Measurements from ENCODE around the gene RAD1.

Gene RAD1

DNA sequence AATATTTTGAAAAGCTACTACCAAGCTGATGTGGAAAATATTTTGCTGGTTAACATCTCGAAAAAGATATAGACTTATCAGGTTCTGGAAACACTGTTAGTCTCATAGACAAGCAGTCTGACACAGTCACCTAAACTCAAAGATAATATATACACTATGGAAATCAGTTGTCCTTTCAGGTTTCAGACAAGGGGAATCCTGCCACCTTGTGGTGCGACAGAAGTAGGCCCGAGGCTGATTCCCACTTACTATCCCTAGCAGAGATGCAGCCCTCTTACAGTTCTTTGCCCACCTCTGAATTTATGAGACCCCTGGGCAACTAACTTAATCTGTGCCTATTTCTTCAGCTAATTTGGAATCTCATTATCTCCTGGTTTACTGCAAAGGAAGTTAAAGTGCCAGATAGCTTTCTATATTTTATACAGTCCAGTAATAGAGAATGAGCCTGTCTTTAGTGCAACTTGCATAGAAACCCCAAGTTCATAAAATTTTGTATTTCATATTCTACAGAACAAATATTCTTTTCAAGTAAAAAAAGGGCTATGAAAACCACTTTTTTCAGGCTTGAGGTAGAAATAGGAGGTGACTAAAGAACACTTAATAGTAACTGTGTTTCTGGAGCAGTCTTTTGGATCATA is 16.9 kb downstream of the RAD1 start:
- Mint-ChIP-seq H3K9me3 (no peaks in the 10 kb centered on the region), H3K27me3 (no peaks in the 10 kb centered on the region), H3K4me1 (no peaks in the 10 kb centered on the region)

GRCh38 chr5:34897646-34898045 is 17.7 kb downstream of the RAD1 start:
- H3K27me3 Mint-ChIP-seq, result no peaks in the 10 kb centered on the region
- H3K4me1 Mint-ChIP-seq, result no peaks in the 10 kb centered on the region
- no peak for ATAC-seq
- no peak overlapping the region for H3K4me3 Mint-ChIP-seq
- no peak for DNase-seq
- no peak overlapping the region for H3K27ac Mint-ChIP-seq
- no peaks in the 10 kb centered on the region for H3K9me3 Mint-ChIP-seq
- H3K36me3 Mint-ChIP-seq (ENCODE audit: low read depth), result peaks cover 10% of the 10 kb centered on the region

More for the DNA sequence above, 16.9 kb downstream of the RAD1 start:
- peaks cover 12% of the 10 kb centered on the region for H3K36me3 Mint-ChIP-seq (ENCODE audit: low read depth)
- H3K27ac Mint-ChIP-seq, result no peak overlapping the region
- H3K4me3 Mint-ChIP-seq, result no peak overlapping the region
- ATAC-seq (peak; percentile 65), DNase-seq (peak; percentile 55)

GRCh38 chr5:34895641-34896419 is 19.5 kb downstream of the RAD1 start:
- no peak for DNase-seq
- peaks cover 6% of the 10 kb centered on the region for H3K36me3 Mint-ChIP-seq (ENCODE audit: low read depth)
- ATAC-seq, result no peak
- H3K4me3 Mint-ChIP-seq, result no peak overlapping the region
- H3K27ac Mint-ChIP-seq, result no peak overlapping the region
- no peaks in the 10 kb centered on the region for H3K9me3 Mint-ChIP-seq
- H3K4me1 Mint-ChIP-seq, result no peaks in the 10 kb centered on the region
- H3K27me3 Mint-ChIP-seq, result no peaks in the 10 kb centered on the region

- Mint-ChIP-seq H3K36me3 (ENCODE audit: low read depth) (peaks cover 6% of the 10 kb centered on the region), H3K9me3 (no peaks in the 10 kb centered on the region), H3K4me1 (no peaks in the 10 kb centered on the region), H3K4me3 (no peak overlapping the region), H3K27ac (no peak overlapping the region), H3K27me3 (no peaks in the 10 kb centered on the region)
- ATAC-seq (no peak), DNase-seq (no peak)
These were observed 20.6 kb downstream of the RAD1 start for GRCh38 chr5:34894716-34895115.

GRCh38 chr5:34892414-34892813 is 22.9 kb downstream of the RAD1 start:
- no peak overlapping the region for H3K4me3 Mint-ChIP-seq
- H3K27me3 Mint-ChIP-seq, result no peaks in the 10 kb centered on the region
- DNase-seq (no peak), ATAC-seq (no peak)
- H3K9me3 Mint-ChIP-seq, result no peaks in the 10 kb centered on the region
- no peak overlapping the region for H3K27ac Mint-ChIP-seq
- H3K36me3 Mint-ChIP-seq (ENCODE audit: low read depth), result peaks cover 6% of the 10 kb centered on the region
- no peaks in the 10 kb centered on the region for H3K4me1 Mint-ChIP-seq

GRCh38 chr5:34891981-34892380 is 23.3 kb downstream of the RAD1 start:
- Mint-ChIP-seq H3K4me1 (no peaks in the 10 kb centered on the region), H3K36me3 (ENCODE audit: low read depth) (peaks cover 6% of the 10 kb centered on the region), H3K4me3 (no peak overlapping the region), H3K27ac (no peak overlapping the region), H3K9me3 (no peaks in the 10 kb centered on the region), H3K27me3 (peaks cover 2% of the 10 kb centered on the region)
- no peak for DNase-seq
- ATAC-seq, result no peak

GRCh38 chr5:34889394-34889793 is 25.9 kb downstream of the RAD1 start:
- H3K27ac Mint-ChIP-seq, result no peak overlapping the region
- ATAC-seq (no peak), DNase-seq (no peak)
- peaks cover 2% of the 10 kb centered on the region for H3K27me3 Mint-ChIP-seq
- no peaks in the 10 kb centered on the region for H3K36me3 Mint-ChIP-seq (ENCODE audit: low read depth)
- H3K9me3 Mint-ChIP-seq, result no peaks in the 10 kb centered on the region
- no peaks in the 10 kb centered on the region for H3K4me1 Mint-ChIP-seq
- no peak overlapping the region for H3K4me3 Mint-ChIP-seq

- peaks cover 5% of the 10 kb centered on the region for H3K27me3 Mint-ChIP-seq
- no peak overlapping the region for H3K27ac Mint-ChIP-seq
- H3K9me3 Mint-ChIP-seq, result no peaks in the 10 kb centered on the region
- no peaks in the 10 kb centered on the region for H3K4me1 Mint-ChIP-seq
- H3K36me3 Mint-ChIP-seq (ENCODE audit: low read depth), result no peaks in the 10 kb centered on the region
- no peak for DNase-seq
- ATAC-seq, result no peak
- no peak overlapping the region for H3K4me3 Mint-ChIP-seq
These were observed 28.7 kb downstream of the RAD1 start for GRCh38 chr5:34886392-34887119.

DNA sequence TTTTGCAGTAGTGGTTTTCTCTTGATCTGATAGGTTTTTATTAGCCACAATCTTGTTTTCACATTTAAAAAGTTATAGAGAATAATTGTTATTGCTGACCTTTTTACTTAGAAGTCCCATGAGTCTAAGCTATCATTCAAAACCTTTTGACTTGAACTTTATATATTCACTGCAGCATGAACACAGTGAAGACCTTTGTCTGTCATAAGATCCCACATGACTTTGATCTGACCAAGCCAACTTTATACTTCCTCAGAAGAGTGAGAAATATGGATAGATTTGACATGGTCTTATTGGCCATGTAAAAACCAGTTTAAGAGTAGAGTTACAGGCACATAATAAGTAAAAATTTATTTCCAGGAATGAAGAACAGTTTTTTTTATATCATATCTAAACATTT is 34.1 kb downstream of the RAD1 start:
- ATAC-seq, result no peak
- Mint-ChIP-seq H3K36me3 (ENCODE audit: low read depth) (peaks cover 3% of the 10 kb centered on the region), H3K27ac (no peak overlapping the region)

DNA sequence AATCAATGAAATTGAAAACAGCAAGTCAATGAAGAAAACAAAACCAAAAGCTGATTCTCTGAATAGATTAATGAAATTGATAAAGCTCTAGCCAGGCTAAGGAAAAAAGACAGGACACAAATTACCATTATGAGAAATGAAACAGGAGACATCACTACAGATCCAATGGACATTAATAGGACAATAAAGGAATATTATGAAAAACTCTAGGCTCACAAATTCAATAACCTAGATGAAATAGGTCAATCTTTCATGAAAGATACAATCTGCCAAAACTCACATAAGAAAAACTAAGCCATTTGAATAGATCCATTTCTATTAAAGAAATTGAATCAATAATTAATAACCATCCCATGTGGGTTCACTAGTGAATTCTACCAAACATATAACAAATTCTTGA is 39.0 kb downstream of the RAD1 start:
- Mint-ChIP-seq H3K4me3 (no peak overlapping the region), H3K27ac (no peak overlapping the region), H3K4me1 (no peaks in the 10 kb centered on the region), H3K36me3 (ENCODE audit: low read depth) (peaks cover 4% of the 10 kb centered on the region), H3K9me3 (peaks cover 6% of the 10 kb centered on the region), H3K27me3 (peaks cover 5% of the 10 kb centered on the region)
- no peak for DNase-seq
- no peak for ATAC-seq

More for the DNA sequence above, 34.1 kb downstream of the RAD1 start:
- DNase-seq, result no peak
- H3K27me3 Mint-ChIP-seq, result peaks cover 6% of the 10 kb centered on the region
- H3K9me3 Mint-ChIP-seq, result peaks cover 4% of the 10 kb centered on the region
- H3K4me1 Mint-ChIP-seq, result no peaks in the 10 kb centered on the region
- no peak overlapping the region for H3K4me3 Mint-ChIP-seq

- Mint-ChIP-seq H3K27ac (no peak overlapping the region), H3K9me3 (no peaks in the 10 kb centered on the region), H3K4me3 (no peak overlapping the region), H3K36me3 (ENCODE audit: low read depth) (no peaks in the 10 kb centered on the region), H3K27me3 (no peaks in the 10 kb centered on the region), H3K4me1 (no peaks in the 10 kb centered on the region)
- no peak for ATAC-seq
- no peak for DNase-seq
These were observed 44.9 kb downstream of the RAD1 start for GRCh38 chr5:34870382-34870781.

DNA sequence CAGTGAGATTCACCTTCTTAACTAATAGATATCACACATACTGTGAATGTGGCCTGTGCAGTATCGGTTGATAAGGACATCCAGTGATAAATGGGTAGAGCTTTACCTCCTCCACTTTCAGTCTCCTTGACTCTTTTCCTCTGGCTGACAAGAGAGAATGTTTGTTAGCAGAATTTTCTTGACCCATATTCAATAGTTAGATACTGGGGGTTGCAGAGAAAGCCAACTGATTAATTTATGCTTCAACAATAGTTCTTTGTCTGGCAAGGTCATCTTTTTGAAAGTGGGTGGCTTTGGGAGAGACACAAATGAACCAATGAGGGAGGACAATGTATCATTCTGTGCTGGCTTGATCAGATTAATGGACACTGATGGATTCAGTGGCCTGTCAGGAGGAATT is 46.0 kb downstream of the RAD1 start:
- no peak overlapping the region for H3K4me3 Mint-ChIP-seq
- no peak for ATAC-seq
- H3K27ac Mint-ChIP-seq, result no peak overlapping the region

DNA sequence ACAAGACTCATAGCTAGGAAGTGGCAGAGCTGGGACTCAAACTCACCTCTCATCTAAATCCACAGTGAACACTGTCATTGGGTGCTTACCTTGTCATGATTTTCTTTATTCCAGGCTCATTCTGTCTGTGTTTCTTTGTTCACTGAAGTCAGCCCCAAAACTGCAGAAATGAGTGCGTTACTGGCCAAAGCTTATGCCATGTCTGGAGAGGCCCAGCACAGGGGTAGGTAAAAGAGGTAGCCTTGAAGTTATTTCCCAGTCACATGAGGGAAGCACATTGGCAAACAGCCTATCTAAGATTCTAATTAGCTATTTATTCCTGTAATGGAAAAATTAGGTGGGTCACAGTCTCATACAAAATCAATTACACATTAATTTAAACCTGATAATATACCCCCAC is 46.5 kb downstream of the RAD1 start:
- Mint-ChIP-seq H3K9me3 (no peaks in the 10 kb centered on the region), H3K36me3 (ENCODE audit: low read depth) (no peaks in the 10 kb centered on the region), H3K27ac (no peak overlapping the region), H3K27me3 (no peaks in the 10 kb centered on the region), H3K4me1 (no peaks in the 10 kb centered on the region), H3K4me3 (no peak overlapping the region)
- DNase-seq (no peak), ATAC-seq (no peak)

More for the DNA sequence above, 46.0 kb downstream of the RAD1 start:
- Mint-ChIP-seq H3K9me3 (no peaks in the 10 kb centered on the region), H3K4me1 (no peaks in the 10 kb centered on the region), H3K27me3 (no peaks in the 10 kb centered on the region), H3K36me3 (ENCODE audit: low read depth) (no peaks in the 10 kb centered on the region)
- DNase-seq, result no peak

GRCh38 chr5:34867660-34868059 is 47.6 kb downstream of the RAD1 start:
- ATAC-seq (no peak), DNase-seq (no peak)
- H3K9me3 Mint-ChIP-seq, result no peaks in the 10 kb centered on the region
- no peaks in the 10 kb centered on the region for H3K4me1 Mint-ChIP-seq
- H3K4me3 Mint-ChIP-seq, result no peak overlapping the region
- no peaks in the 10 kb centered on the region for H3K36me3 Mint-ChIP-seq (ENCODE audit: low read depth)
- H3K27me3 Mint-ChIP-seq, result no peaks in the 10 kb centered on the region
- H3K27ac Mint-ChIP-seq, result no peak overlapping the region

DNA sequence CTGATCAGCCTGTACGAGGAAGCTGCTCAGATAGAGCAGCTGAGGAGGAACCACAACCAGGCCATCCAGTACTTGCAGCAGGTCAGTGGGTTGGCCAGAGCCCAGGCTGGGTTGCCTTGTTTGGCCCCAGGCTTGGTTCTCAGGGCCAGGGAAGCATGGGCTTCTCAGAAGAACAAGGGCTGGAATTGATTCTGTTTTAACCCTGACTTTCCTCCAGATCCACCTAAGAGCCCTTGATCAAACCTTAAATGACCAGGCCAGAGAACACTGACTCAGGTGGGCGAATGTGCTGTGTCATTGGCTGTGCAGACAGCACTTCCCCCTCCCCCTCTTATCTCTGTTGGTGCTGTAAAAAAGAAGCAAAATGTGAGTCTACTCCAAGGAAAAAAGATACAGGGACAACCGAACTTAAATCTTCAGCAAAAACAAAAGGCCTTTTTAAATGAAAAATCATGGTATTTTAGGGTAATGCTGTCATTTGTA is 48.3 kb downstream of the RAD1 start:
- Mint-ChIP-seq H3K36me3 (ENCODE audit: low read depth) (no peaks in the 10 kb centered on the region), H3K4me1 (no peaks in the 10 kb centered on the region), H3K27me3 (no peaks in the 10 kb centered on the region), H3K27ac (no peak overlapping the region), H3K4me3 (no peak overlapping the region), H3K9me3 (no peaks in the 10 kb centered on the region)
- DNase-seq (no peak), ATAC-seq (no peak)
